Fibroblast of the aortic adventitia (primary cell): ENCODE results near the gene FFAR3. TPM values are rescaled to one million over a fixed set of nuclear protein-coding genes. Genes with fewer than 3 reads are reported as not detected.

ENCODE experiments used
- DNase-seq: peaks from one replicate; pipeline ENCODE4 v3.0.0-alpha.2; 2010; ENCODE audit warnings: low read depth
- H3K4me3 ChIP-seq: 2 replicates; pipeline ENCODE4 v1.5.1; 2011; ENCODE audit warnings: low read depth, mild to moderate bottlenecking, control low read depth, low read length, moderate library complexity
- total RNA-seq: library from RNA; depleted of rRNA; stranded (reverse); fragments of >200 nt; gene quantifications from 2 replicates; pipeline ENCODE4 v1.2.3, GENCODE V29; 2012; ENCODE audit warnings: low replicate concordance
- TF ChIP-seq, protein P1 (sequence below): IDR thresholded peaks from 2 replicates; pipeline ENCODE4 v1.5.1; 2011; ENCODE audit warnings: mild to moderate bottlenecking, low read length, control low read depth, inconsistent platforms; ENCODE audit not compliant: insufficient read depth

The FFAR3 gene
- total RNA-seq, 1 donor: not detected

DNA sequence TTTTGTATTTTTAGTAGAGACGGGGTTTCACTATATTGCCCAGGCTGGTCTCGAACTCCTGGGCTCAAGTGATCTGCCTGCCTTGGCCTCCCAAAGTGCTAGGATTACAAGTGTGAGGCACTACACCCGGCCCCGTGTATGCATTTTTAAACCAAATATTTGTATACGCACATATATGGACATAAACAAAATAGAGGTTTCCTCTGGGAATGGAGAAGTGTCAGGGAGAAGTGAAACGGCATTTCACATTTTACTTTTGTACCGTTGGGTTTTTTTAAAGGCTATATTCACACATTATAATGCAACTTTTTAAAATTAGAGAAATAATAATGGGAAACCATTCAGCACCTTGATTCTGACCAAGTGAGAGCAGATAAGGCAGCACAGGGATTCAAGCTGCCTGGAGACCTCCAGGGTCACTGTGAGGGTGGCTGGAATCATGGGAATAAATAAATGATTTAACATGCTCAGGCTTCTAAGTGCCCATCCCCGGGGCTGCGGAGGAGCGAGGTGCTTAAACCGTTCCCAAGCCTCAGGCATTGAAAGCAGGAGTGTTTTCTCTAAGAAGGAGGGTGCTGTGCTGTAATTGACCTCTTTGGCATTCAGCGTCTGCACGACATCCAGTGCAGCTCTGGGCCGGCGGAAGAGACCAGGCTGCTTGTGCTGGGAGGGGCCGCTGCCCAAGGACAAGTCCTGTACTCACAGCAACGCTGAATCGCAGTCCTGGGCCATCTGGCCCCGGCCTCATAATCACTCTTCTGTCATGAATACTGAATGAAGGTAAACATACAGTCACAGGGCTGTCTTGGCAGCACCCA, 37.3 kb downstream of the FFAR3 start:
- TF ChIP-seq, protein P1, sequence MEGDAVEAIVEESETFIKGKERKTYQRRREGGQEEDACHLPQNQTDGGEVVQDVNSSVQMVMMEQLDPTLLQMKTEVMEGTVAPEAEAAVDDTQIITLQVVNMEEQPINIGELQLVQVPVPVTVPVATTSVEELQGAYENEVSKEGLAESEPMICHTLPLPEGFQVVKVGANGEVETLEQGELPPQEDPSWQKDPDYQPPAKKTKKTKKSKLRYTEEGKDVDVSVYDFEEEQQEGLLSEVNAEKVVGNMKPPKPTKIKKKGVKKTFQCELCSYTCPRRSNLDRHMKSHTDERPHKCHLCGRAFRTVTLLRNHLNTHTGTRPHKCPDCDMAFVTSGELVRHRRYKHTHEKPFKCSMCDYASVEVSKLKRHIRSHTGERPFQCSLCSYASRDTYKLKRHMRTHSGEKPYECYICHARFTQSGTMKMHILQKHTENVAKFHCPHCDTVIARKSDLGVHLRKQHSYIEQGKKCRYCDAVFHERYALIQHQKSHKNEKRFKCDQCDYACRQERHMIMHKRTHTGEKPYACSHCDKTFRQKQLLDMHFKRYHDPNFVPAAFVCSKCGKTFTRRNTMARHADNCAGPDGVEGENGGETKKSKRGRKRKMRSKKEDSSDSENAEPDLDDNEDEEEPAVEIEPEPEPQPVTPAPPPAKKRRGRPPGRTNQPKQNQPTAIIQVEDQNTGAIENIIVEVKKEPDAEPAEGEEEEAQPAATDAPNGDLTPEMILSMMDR: no peak
- no peak overlapping the region for H3K4me3 ChIP-seq
- no peak for DNase-seq

DNA sequence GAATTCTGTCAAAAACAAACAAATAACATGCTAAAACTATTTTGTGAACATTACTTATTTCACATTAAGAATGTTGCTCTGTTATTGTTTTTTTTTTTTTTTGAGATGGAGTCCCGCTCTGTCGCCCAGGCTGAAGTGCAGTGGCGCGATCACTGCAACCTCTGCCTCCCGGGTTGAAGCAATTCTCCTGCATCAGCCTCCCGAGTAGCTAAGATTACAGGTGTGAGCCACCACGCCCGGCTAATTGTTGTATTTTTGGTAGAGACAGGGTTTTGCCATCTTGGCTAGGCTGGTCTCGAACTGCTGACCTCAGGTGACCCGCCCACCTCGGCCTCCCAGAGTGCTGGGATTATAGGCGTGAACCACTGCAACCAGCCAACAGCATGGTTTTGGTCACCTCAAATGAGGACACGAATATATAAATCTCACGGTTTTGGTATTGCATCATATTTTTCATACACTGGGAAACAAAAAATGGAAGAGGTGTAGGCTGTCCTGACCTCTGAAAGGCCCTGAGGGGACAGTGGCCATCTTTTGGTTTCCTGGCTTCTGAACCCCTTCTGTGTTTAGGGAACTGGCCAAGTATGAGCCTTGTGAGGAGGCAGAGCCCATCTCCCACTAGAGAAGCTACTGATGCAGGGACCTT, 38.1 kb downstream of the FFAR3 start:
- TF ChIP-seq, protein P1: no peak
- DNase-seq: no peak

GRCh38 chr19:35397064-35397463, 38.8 kb downstream of the FFAR3 start:
- TF ChIP-seq, protein P1: no peak
- DNase-seq: no peak
- H3K4me3 ChIP-seq: no peak overlapping the region

More for the DNA sequence above, 38.1 kb downstream of the FFAR3 start:
- no peak overlapping the region for H3K4me3 ChIP-seq

DNA sequence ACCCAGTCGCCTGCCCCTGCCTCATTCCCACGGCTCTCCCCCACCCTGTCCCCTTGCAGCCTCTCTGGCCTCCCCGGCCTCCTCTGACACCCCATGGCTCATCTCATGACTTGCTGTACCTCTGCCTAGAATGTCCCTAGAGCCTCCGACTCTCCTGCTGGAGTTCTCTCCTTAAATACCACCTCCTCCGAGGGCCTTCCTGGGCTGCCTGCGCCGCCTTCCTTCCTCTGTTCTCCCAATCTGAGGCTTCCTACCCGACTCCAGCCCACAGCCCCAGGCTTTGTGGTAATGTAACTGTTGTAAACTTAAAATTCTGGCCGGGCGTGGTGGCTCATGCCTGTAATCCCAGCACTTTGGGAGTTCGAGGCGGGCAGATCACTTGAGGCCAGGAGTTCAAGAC, 40.3 kb downstream of the FFAR3 start:
- TF ChIP-seq, protein P1: no peak
- no peak overlapping the region for H3K4me3 ChIP-seq
- no peak for DNase-seq

GRCh38 chr19:35399231-35399630, 41.0 kb downstream of the FFAR3 start:
- no peak for DNase-seq
- TF ChIP-seq, protein P1: no peak
- no peak overlapping the region for H3K4me3 ChIP-seq

- TF ChIP-seq, protein P1: no peak
- H3K4me3 ChIP-seq: no peak overlapping the region
- DNase-seq: no peak
Observed at GRCh38 chr19:35399948-35400772, 41.9 kb downstream of the FFAR3 start.
